Neuronal stem cell (in vitro differentiated cells): ENCODE data around the gene FUT3.

Source experiments
- DNase-seq: peaks from one replicate; pipeline ENCODE4 v3.0.0-alpha.2; 2013; ENCODE audit warnings: low spot score
- H2AFZ ChIP-seq: one replicate; pipeline ENCODE4 v1.6.1; 2013; ENCODE audit warnings: mild to moderate bottlenecking, low read length, inconsistent platforms
- H2AK5ac ChIP-seq: 2 replicates; pipeline ENCODE4 v1.6.1; 2013; ENCODE audit warnings: low read depth, mild to moderate bottlenecking, inconsistent platforms, low read length, moderate library complexity, mixed read lengths
- H2BK120ac ChIP-seq: 2 replicates; pipeline ENCODE4 v1.6.1; 2013; ENCODE audit warnings: low read depth, mild to moderate bottlenecking, inconsistent platforms, low read length, moderate library complexity, mixed read lengths
- H2BK12ac ChIP-seq: one replicate; pipeline ENCODE4 v1.6.1; 2013; ENCODE audit warnings: low read length, inconsistent platforms
- H2BK15ac ChIP-seq: 2 replicates; pipeline ENCODE4 v1.6.1; 2013; ENCODE audit warnings: mild to moderate bottlenecking, low read length, inconsistent platforms, mixed read lengths
- H2BK5ac ChIP-seq: one replicate; pipeline ENCODE4 v1.6.1; 2013; ENCODE audit warnings: inconsistent platforms, mild to moderate bottlenecking, low read length, moderate library complexity
- H3K14ac ChIP-seq: one replicate; pipeline ENCODE4 v1.6.1; 2013; ENCODE audit warnings: low read length, inconsistent platforms
- H3K18ac ChIP-seq: 2 replicates; pipeline ENCODE4 v1.6.1; 2013; ENCODE audit warnings: low read length, inconsistent platforms
- H3K23ac ChIP-seq: 2 replicates; pipeline ENCODE4 v1.6.1; 2013; ENCODE audit warnings: low read depth, mild to moderate bottlenecking, mixed read lengths, low read length, inconsistent platforms; ENCODE audit not compliant: poor library complexity
- H3K27ac ChIP-seq: replicated peaks from 3 replicates; pipeline ENCODE4 v1.5.1; 2013; ENCODE audit warnings: low read length, inconsistent platforms
- H3K27me3 ChIP-seq, 3 experiments: 2 replicates each; pipeline ENCODE4 v1.6.1; 2013; ENCODE audit warnings: low read length in 3 of 3, mild to moderate bottlenecking in 2 of 3, inconsistent platforms in 1 of 3, low read depth in 1 of 3, mixed read lengths in 1 of 3, moderate library complexity in 1 of 3; ENCODE audit not compliant: control insufficient read depth in 3 of 3, insufficient read depth in 3 of 3
- H3K36me3 ChIP-seq, 2 donors: replicated peaks in 1 of 2; 2 replicates each; pipeline ENCODE4 v1.6.1; 2013; ENCODE audit warnings: low read length in 2 of 2; ENCODE audit not compliant: control insufficient read depth in 2 of 2, insufficient read depth in 2 of 2
- H3K4ac ChIP-seq: 2 replicates; pipeline ENCODE4 v1.6.1; 2013; ENCODE audit warnings: inconsistent platforms, mild to moderate bottlenecking, low read length, moderate library complexity
- H3K4me1 ChIP-seq, 2 donors: 1 replicate in 1 of 2; 2 replicates in 1 of 2; pipeline ENCODE4 v1.6.1; 2013; ENCODE audit warnings: low read length in 2 of 2, low read depth in 1 of 2; ENCODE audit not compliant: control insufficient read depth in 2 of 2, insufficient read depth in 1 of 2
- H3K4me2 ChIP-seq: one replicate; pipeline ENCODE4 v1.6.1; 2013; ENCODE audit warnings: mild to moderate bottlenecking, low read length, inconsistent platforms; ENCODE audit not compliant: insufficient read depth, poor library complexity, severe bottlenecking
- H3K4me3 ChIP-seq, 2 donors: 2 replicates each; pipeline ENCODE4 v1.5.1; 2013; ENCODE audit warnings: low read length in 2 of 2, mild to moderate bottlenecking in 2 of 2, inconsistent platforms in 1 of 2, moderate library complexity in 1 of 2
- H3K79me1 ChIP-seq: one replicate; pipeline ENCODE4 v1.6.1; 2013; ENCODE audit warnings: low read depth, mild to moderate bottlenecking, inconsistent platforms, low read length, moderate library complexity
- H3K9ac ChIP-seq: one replicate; pipeline ENCODE4 v1.6.1; 2013; ENCODE audit warnings: mild to moderate bottlenecking, low read depth, low read length, inconsistent platforms; ENCODE audit not compliant: poor library complexity
- H3K9me3 ChIP-seq, 2 donors: replicated peaks in 1 of 2; 2 replicates each; pipeline versions ENCODE3 to v1.6.1; 2013; ENCODE audit warnings: low read length in 2 of 2, mild to moderate bottlenecking in 2 of 2, inconsistent platforms in 1 of 2, low read depth in 1 of 2, mixed read lengths in 1 of 2, moderate library complexity in 1 of 2; ENCODE audit not compliant: control insufficient read depth in 2 of 2, insufficient read depth in 1 of 2
- H4K8ac ChIP-seq: one replicate; pipeline ENCODE4 v1.6.1; 2013; ENCODE audit warnings: low read depth, mild to moderate bottlenecking, inconsistent platforms, low read length, moderate library complexity
- H4K91ac ChIP-seq: one replicate; pipeline ENCODE4 v1.6.1; 2013; ENCODE audit warnings: low read length, low read depth, mild to moderate bottlenecking, inconsistent platforms; ENCODE audit not compliant: poor library complexity
- WGBS, 2 donors: extraction: QIAGEN DNeasy Blood & Tissue Kit; methylation state at CpG; one replicate each; pipeline ENCODE4 v1.1.7; 2013; ENCODE audit warnings: missing lambda C conversion rate in 2 of 2, mixed read lengths in 1 of 2; ENCODE audit not compliant: insufficient read length in 2 of 2, insufficient replicate concordance in 1 of 2; ENCODE audit errors: extremely low coverage in 2 of 2; 5-methylcytosine and 5-hydroxymethylcytosine counted together

The FUT3 gene

DNA sequence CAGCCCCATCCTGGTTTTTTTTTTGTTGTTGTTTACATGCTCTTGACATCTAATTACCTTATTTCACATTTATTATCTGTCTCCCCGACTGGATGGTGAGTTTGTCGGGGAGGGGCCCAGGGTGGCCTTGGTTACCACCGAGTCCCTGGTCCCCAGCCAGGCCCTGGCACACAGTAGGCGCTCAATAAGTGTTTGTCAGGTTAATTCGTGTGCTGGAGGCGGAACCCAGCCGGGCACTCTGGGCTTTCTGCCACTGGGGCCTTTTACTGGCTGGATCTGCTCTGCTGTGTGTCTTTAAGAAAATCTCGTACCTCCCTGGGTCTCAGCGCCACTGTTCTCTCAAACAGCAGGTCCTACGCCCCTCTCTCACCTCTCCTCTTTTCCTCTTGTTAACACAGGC, 41.8 kb downstream of the FUT3 start:
- H3K79me1 ChIP-seq: peaks cover 4% of the 10 kb centered on the region
- H2BK12ac ChIP-seq: no peak overlapping the region
- no peak overlapping the region for H4K8ac ChIP-seq
- no peak overlapping the region for H3K14ac ChIP-seq
- no peak overlapping the region for H2AK5ac ChIP-seq
- H3K4me2 ChIP-seq: no peak overlapping the region
- H3K27ac ChIP-seq: no peak overlapping the region
- no peak overlapping the region for H2AFZ ChIP-seq
- no peak overlapping the region for H3K23ac ChIP-seq
- peaks cover 0 to 12% (median 7%) of the 10 kb centered on the region in 3 experiments for H3K27me3 ChIP-seq
- no peak overlapping the region for H3K18ac ChIP-seq
- H2BK5ac ChIP-seq: no peak overlapping the region
- no peaks in the 10 kb centered on the region for H3K9me3 ChIP-seq
- H3K36me3 ChIP-seq: no peaks in the 10 kb centered on the region
- no peak for DNase-seq
- no peak overlapping the region for H3K4me3 ChIP-seq
- H3K9ac ChIP-seq: no peak overlapping the region
- no peak overlapping the region for H2BK15ac ChIP-seq
- no CpG with 5 or more reads among the region's 10 CpGs for WGBS, 2 donors
- no peak overlapping the region for H4K91ac ChIP-seq
- H2BK120ac ChIP-seq: no peak overlapping the region
- no peak overlapping the region for H3K4ac ChIP-seq
- H3K4me1 ChIP-seq: peaks cover 5 to 8% of the 10 kb centered on the region in 2 donors

DNA sequence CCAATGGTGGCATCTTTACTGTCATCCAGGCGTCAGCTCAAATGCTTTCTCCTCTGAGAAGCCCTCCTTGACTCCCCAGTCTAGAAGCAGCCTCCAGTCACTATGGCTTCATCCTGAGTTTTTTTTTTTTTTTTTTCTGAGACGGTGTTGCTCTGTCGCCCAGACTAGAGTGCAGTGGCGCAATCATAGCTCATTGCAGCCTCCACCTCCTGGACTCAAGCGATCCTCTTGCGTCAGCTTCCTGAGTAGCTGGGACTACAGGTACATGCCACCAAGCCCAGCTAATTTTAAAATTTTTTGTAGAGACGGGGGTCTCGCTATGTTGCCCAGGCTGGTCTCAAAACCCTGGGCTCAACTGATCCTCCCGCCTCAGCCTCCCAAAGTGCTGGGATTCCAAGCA, 42.2 kb downstream of the FUT3 start:
- Histone ChIP-seq H3K79me1 (peaks cover 4% of the 10 kb centered on the region), H3K4me1 (peaks cover 8% of the 10 kb centered on the region in 2 donors), H2BK15ac (no peak overlapping the region), H3K4me2 (no peak overlapping the region), H3K14ac (no peak overlapping the region), H3K4ac (no peak overlapping the region), H3K27me3 (peaks cover 0 to 13% (median 8%) of the 10 kb centered on the region in 3 experiments), H3K9me3 (no peaks in the 10 kb centered on the region), H3K9ac (no peak overlapping the region), H4K91ac (no peak overlapping the region), H3K4me3 (no peak overlapping the region), H2BK120ac (no peak overlapping the region), H2BK12ac (no peak overlapping the region), H2AK5ac (no peak overlapping the region), H3K27ac (no peak overlapping the region), H3K36me3 (no peaks in the 10 kb centered on the region), H3K23ac (no peak overlapping the region), H2AFZ (no peak overlapping the region), H4K8ac (no peak overlapping the region), H2BK5ac (no peak overlapping the region), H3K18ac (no peak overlapping the region)
- no peak for DNase-seq
- WGBS, 2 donors: no CpG with 5 or more reads among the region's 9 CpGs

DNA sequence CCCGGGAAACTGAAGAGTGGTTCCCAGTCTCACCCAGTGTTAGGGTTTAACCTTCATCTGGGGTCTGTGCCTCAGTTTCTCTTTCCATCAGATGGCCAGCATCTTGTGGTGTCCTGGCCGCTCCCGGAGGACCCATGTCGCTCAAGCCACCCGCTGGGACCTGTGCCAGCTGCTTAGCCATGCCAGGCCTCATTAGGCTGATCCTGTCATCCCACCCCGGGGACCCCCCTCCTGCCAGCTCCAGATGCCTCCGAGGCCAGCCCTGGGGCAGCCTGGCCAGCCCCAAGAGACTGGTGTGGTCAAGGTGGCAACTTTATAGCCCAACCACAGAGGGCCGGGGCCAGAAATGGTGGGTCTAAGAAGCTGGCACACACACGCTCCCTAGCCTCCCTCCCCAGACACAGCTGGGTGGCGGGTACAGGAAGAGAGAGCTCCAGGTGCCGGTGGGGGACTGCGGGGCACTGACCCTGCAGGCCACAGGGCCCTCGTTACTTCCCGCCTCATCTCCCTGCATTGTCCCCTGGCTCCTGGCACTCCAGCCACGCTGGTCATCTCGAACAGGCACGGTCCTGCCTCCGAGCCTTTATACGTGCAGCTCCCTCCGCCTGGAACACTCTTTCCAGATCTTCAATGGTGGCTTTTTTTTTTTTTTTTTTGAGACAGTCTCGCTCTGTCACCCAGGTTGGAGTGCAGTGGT, 43.0 kb downstream of the FUT3 start:
- Histone ChIP-seq H3K4me1 (peaks cover 11 to 14% of the 10 kb centered on the region in 2 donors), H3K18ac (no peak overlapping the region), H2AK5ac (no peak overlapping the region), H3K23ac (no peak overlapping the region), H3K14ac (no peak overlapping the region), H3K9me3 (peaks cover 0 to 5% of the 10 kb centered on the region in 2 donors), H2BK120ac (no peak overlapping the region), H2AFZ (no peak overlapping the region), H3K36me3 (no peaks in the 10 kb centered on the region), H4K91ac (no peak overlapping the region), H3K27ac (no peak overlapping the region), H2BK5ac (no peak overlapping the region), H4K8ac (no peak overlapping the region), H3K9ac (no peak overlapping the region), H3K79me1 (peaks cover 4% of the 10 kb centered on the region), H3K4me3 (no peak overlapping the region), H2BK12ac (no peak overlapping the region), H3K27me3 (peaks cover 0 to 13% (median 12%) of the 10 kb centered on the region in 3 experiments), H3K4ac (no peak overlapping the region), H3K4me2 (no peak overlapping the region), H2BK15ac (no peak overlapping the region)
- DNase-seq: no peak
- WGBS, 2 donors: no CpG with 5 or more reads among the region's 21 CpGs

DNA sequence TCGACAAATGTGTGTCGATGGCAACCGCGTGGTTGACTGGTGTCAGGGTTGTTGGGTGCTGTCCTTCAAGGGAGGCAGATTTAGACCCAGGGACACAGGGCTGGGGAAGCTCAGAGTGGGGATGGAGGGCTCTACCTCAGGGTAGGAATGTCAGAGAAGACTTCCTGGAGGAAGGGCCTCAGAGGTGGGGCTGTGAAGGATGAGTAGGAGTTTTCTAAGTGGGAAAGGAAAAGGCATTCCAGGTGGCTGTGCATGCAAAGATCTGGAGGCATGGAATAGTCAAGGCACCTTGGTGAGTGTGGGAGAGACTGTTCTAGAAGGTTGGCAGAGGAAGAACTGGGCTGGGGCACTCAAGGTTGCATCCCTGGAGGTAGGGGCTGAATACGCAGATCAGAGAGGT, 44.3 kb downstream of the FUT3 start:
- Histone ChIP-seq H3K27ac (no peak overlapping the region), H4K91ac (no peak overlapping the region), H2BK120ac (no peak overlapping the region), H3K14ac (no peak overlapping the region), H3K9ac (no peak overlapping the region), H3K9me3 (peaks cover 0 to 5% of the 10 kb centered on the region in 2 donors), H2BK5ac (no peak overlapping the region), H3K4ac (no peak overlapping the region), H2BK12ac (no peak overlapping the region), H2AFZ (peak overlapping the region; percentile 92), H3K4me2 (no peak overlapping the region), H3K79me1 (peaks cover 7% of the 10 kb centered on the region), H2AK5ac (no peak overlapping the region), H3K4me1 (peaks cover 17 to 22% of the 10 kb centered on the region in 2 donors), H3K36me3 (no peaks in the 10 kb centered on the region), H3K4me3 (no peak overlapping the region), H2BK15ac (peak overlapping the region; percentile 96), H3K18ac (no peak overlapping the region), H3K23ac (no peak overlapping the region), H3K27me3 (peaks cover 0 to 13% (median 13%) of the 10 kb centered on the region in 3 experiments), H4K8ac (no peak overlapping the region)
- no CpG with 5 or more reads among the region's 5 CpGs for WGBS, 2 donors
- DNase-seq: no peak
